HPDE6-E6E7 (cell line): Measurements from ENCODE around the gene KPNA2.
"Not testable (repeated sequence)": the region's sequence is repeated elsewhere in the genome, so short reads cannot be mapped to it uniquely, and the experiment has no call there.

ENCODE experiments used
- DNase-seq: peaks from one replicate; pipeline ENCODE4 v3.0.0; 2011; ENCODE audit warnings: missing footprints; ENCODE audit errors: extremely low spot score

KPNA2 gene

GRCh38 chr17:68057531-68057952, 22.0 kb downstream of the KPNA2 start:
- no peak for DNase-seq

- no peak for DNase-seq
Measured at GRCh38 chr17:68060336-68060735, 24.8 kb downstream of the KPNA2 start.

GRCh38 chr17:68061512-68062313, 26.2 kb downstream of the KPNA2 start:
- DNase-seq, result no peak

GRCh38 chr17:68065366-68065765, 29.8 kb downstream of the KPNA2 start:
- DNase-seq, result not testable (repeated sequence)

GRCh38 chr17:68068512-68068911, 33.0 kb downstream of the KPNA2 start:
- DNase-seq, result not testable (repeated sequence)

DNA sequence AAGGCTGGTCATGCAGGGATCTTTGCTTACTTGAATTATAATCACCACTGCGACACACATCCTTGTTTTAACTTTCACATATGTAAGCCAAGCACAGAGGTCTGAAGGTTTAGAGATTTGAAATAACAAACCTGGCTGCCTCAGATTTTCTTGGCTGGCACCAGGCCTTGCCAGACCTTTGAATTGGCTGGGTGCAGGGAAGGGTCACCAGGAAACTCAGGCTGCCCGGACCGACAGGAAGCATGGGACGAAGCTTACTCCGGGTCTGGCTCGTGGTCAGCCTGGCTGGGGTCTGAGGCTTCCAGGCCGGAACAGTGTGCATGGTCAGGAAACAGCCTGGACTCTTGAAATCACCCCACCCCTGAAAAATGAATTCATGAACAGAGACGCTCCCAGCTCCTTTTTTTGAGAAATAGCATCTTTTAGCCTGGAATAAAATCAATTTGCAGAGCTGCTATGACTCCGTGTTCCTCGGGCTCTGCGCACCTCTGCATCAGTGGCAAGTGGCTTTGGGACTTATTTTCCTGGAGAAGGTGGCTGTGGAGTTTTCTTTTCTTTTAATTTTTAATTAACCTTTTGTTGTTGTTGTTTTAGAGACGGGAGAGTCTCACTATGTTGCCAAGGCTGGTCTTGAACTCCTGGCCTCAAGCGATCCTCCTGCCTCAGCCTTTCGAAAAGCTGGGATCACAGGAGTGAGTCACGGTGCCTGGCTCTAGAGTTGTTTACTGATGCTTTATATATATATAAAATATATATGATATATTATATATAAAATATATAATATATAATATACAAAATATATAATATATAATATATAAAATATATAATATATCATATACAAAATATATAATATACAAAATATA, 35.3 kb downstream of the KPNA2 start:
- DNase-seq, result not testable (repeated sequence)

DNA sequence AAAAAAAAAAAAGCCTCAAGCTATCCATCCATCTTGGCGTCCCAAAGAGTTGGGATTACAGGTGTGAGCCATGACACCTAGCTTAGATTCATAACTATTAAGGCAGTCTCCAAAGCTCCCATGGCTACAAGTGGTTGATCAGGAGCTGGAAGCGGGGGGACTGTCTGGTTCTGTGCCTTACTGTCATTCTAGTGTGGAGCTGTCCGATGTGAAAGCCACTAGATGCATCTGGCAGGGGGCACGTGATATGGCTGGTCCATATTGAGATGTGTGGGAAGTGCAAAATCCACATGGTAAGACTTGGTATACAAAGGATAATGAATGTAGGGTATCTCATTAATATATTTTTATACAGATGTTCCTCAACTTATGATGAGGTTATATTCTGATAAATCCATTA, 38.7 kb downstream of the KPNA2 start:
- DNase-seq, result no peak

GRCh38 chr17:68075953-68076607, 40.5 kb downstream of the KPNA2 start:
- DNase-seq, result not testable (repeated sequence)

DNA sequence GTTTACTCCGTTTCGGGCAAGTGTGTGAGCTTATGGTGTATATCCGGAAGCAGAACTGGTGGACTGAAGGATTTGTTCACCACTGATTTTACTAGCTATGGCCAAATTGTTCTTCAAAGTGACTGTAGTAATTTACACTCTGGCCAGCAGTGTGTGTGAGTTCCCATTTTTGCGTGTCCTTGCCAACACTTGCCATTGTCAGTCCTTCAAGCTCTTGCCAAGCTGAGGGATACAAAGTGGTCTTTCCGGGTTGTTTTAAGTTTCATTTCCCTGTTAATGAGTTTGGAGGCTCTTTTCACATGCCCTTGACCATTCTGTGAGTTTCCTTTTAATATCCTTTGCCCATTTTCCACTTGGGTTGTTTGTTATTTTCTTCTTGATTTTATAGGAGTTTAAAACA, 42.0 kb downstream of the KPNA2 start:
- DNase-seq, result not testable (repeated sequence)

GRCh38 chr17:68080411-68081150, 45.0 kb downstream of the KPNA2 start:
- no peak for DNase-seq

DNA sequence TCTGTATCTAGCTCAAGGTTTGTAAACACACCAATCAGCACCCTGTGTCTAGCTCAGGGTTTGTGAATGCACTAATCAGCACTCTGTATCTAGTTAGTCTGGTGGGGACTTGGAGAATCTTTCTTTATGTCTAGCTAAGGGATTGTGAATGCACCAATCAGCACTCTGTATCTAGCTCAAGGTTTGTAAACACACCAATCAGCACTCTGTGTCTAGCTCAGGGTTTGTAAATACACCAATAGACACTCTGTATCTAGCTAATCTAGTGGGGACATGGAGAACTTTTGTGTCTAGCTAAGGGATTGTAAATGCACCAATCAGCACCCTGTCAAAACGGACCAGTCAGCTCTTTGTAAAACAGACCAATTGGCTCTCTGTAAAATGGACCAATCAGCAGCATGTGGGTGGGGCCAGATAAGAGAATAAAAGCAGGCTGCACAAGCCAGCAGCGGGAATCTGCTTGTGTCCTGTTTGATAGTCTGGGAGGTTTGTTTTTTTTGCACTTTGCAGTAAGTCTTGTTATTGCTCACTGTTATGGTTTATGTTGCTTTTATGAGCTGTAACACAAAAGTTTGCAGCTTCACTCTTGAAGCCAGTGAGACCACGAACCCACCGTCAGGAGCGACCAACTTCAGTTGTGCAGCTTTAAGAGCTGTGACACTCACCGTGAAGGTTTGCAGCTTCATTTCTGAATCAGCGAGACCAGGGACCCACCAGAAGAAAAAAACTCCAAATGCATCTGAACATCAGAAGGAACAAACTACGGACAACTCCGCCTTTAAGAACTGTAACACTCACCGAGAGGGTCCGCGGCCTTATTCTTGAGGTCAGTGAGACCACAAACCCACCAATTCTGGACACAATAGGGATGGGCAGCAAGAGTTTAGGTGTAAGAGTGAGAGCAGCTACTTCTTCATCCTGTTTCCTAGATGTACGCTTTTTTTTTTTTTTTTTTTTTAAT, 46.0 kb downstream of the KPNA2 start:
- not testable (repeated sequence) for DNase-seq

GRCh38 chr17:68085771-68086381, 50.3 kb downstream of the KPNA2 start:
- DNase-seq, result no peak

DNA sequence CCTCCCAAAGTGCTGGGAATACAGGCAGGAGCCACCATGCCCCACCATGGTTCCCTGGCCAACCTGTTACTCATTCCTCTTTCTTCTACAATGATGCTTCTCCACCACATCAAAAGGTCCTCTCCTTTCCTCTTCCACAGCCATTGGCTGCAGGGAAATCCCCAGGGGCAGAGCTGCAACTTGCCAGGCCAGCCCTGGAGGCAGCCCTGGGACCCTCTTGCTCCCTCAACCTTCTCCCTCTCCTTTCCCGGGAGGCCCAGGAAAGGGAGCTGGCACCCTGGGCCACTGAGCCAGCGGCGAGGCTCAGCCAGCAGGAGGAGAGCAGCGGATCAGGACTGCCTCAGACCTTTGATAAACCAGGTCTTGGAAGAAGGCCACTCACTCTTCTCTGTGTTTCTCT, 51.1 kb downstream of the KPNA2 start:
- not testable (repeated sequence) for DNase-seq

- not testable (repeated sequence) for DNase-seq
Measured at GRCh38 chr17:68087131-68087623, 51.6 kb downstream of the KPNA2 start.

GRCh38 chr17:68087851-68088250, 52.3 kb downstream of the KPNA2 start:
- no peak for DNase-seq

DNA sequence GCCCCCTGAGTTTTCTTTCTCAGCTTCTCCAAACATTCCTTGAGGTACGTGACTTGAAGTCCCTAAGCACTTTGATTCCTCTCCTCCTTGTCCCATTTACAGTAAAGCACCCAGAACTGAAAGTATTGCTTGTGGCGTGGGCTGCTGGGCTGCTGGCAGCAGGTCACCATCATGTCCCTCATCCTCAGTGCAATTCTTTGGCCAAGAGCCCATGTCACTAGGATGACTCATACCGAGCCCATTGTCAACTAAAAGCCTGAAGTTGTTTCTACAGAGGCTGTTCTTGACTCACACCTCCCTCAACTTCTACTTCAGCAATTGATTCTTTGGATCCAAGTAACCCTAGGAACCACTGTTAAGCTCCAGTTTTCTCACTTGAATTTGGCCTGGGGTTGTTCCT, 54.3 kb downstream of the KPNA2 start:
- DNase-seq, result no peak

- DNase-seq, result no peak
Measured at GRCh38 chr17:68094481-68095078, 59.0 kb downstream of the KPNA2 start.

DNA sequence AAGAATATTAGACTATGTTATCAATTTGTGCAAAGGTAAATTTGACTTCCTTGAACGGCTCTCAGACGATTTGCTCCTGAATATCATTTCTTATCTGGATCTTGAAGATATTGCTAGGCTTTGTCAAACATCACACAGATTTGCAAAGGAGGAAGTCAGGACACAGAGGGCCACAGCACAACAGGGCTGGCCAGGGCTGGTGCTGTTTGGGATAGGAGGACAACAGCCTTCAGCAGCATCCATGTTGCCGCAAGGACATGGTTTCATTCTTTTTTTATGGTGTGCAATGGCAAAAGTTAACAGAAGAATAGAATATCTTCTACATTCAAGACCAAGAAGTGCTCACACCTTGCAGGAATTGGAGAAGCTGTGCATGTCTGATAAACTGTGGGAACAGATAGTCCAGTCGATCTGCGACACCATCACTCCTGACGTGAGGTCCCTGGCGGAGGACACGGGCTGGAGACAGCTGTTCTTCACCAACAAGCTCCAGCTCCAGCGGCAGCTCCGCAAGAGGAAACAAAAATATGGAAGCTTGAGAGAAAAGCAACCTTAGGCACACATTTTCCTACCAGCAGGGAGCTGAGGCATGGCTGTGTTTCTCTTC, 59.8 kb downstream of the KPNA2 start:
- DNase-seq, result no peak

DNA sequence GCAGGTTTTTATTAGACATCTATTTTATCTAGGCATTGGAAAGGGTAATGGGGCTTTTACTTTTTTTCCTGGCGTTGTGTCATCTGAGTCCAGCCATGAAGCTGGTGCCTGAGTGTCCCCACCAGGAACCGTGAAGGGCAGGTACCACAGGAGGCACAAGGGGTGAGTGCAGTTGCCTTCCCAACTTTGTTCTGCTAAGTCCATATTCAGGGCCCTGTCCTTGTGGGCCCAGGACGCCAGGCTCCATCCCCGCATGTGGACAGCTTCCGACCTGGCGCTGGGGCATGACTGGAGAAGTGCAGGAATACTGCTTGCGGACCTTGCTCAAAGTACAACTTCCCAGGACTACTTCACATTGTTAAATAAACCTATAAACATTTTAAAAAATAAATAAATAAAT, 60.6 kb downstream of the KPNA2 start:
- DNase-seq, result no peak
